IPS DF 19.7 (cell line): ENCODE measurements around the gene CBFA2T2.
"Not testable (repeated sequence)": the region's sequence is repeated elsewhere in the genome, so short reads cannot be mapped to it uniquely, and the experiment has no call there.

Experiments
- DNase-seq: peaks from one replicate; pipeline ENCODE4 v3.0.0-alpha.2; 2013; ENCODE audit warnings: low read depth, low spot score

The CBFA2T2 gene

GRCh38 chr20:33470866-33471265 lies 19.0 kb upstream of the CBFA2T2 start:
- no peak for DNase-seq

DNA sequence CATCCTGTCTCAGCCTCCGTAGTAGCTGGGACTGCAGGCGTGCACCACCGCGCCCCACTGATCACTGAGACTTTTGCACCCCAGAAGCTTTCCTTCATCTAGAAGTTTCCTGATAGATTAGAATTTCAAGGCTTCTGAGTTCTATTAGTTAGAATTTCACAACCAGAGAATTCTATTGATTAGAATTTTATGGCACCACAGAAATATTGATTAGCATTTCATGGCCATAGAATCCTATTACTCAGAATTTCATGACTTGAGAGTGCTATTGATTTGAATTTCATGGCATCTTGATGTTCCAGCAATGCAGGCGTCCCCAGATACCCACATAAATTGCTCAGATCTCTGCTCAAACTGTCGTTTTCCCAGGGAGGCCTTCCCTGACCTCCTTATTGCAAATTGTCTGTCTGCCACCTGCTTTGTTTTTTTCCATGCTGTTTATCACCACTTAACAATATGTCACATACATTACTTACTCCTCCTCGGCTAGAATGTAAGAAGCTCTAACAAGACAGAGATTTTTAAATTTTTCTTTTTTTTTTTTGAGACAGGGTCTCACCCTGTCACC lies 16.9 kb upstream of the CBFA2T2 start:
- no peak for DNase-seq

GRCh38 chr20:33474097-33474873 lies 15.6 kb upstream of the CBFA2T2 start:
- no peak for DNase-seq

DNA sequence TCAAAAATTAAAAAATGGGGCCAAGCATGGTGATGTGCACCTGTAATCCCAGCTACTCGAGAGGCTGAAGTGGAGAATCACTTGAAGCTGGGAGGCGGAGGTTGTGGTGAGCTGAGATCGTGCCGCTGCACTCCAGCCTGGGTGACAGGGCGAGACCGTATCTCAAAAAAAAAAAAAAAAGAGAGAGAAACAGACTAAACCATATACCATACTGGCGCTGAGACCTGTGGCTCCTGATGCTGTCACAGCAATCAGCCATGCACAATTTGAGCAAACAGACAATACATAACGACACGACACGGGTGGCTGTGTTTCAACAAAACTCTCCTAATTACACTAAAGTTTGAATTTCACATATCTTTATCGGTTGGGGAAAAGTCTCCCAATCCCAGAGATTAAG lies 14.9 kb upstream of the CBFA2T2 start:
- no peak for DNase-seq

- DNase-seq = no peak
Measured at GRCh38 chr20:33475381-33476152, 14.3 kb upstream of the CBFA2T2 start.

GRCh38 chr20:33477386-33478234 lies 12.3 kb upstream of the CBFA2T2 start:
- DNase-seq = no peak

DNA sequence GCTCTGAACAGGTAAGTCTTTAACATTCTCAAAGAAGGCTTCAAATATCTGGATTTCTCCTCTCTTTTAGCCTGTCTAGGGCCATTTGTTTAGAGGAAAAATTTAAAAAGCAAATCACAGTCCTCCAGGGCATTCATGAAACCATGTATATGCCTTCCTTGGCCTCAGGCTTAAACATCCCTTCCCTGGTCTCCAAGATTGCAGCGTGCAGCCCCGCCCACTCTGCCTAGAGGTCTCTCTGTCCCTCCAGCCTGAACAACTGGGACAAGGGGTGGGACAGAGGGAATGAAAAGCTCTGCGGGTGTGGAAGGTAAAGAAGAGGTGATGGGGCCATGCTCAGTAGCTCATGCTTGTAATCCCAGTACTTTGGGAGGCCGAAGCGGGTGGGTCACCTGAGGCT lies 9.8 kb upstream of the CBFA2T2 start:
- DNase-seq = no peak

- no peak for DNase-seq
Measured at GRCh38 chr20:33481431-33481941, 8.4 kb upstream of the CBFA2T2 start.

- DNase-seq = no peak
Measured at GRCh38 chr20:33482581-33482980, 7.3 kb upstream of the CBFA2T2 start.

DNA sequence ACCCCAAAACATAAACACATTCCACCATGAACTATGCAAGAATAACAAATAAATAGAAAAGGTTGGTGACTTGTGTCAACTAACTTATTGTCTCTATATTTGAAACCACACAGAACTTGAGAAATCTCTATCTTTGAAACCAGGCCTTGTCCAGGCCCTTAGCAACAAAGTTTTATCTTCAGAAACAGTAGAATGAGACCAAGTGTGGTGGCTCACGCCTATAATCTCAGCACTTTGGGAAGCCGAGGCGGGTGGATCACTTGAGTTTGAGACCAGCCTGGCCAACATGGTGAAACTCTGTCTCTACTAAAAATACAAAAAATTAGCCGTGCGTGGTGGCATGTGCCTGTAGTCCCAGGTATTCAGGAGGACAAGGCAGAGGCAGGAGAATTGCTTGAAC lies 6.7 kb upstream of the CBFA2T2 start:
- DNase-seq = not testable (repeated sequence)

GRCh38 chr20:33488201-33488600 lies 1.7 kb upstream of the CBFA2T2 start:
- DNase-seq = no peak

GRCh38 chr20:33488661-33489494 lies 1.0 kb upstream of the CBFA2T2 start:
- not testable (repeated sequence) for DNase-seq

GRCh38 chr20:33489495-33490022 lies 337 bp upstream of the CBFA2T2 start:
- DNase-seq = peak; percentile 68

DNA sequence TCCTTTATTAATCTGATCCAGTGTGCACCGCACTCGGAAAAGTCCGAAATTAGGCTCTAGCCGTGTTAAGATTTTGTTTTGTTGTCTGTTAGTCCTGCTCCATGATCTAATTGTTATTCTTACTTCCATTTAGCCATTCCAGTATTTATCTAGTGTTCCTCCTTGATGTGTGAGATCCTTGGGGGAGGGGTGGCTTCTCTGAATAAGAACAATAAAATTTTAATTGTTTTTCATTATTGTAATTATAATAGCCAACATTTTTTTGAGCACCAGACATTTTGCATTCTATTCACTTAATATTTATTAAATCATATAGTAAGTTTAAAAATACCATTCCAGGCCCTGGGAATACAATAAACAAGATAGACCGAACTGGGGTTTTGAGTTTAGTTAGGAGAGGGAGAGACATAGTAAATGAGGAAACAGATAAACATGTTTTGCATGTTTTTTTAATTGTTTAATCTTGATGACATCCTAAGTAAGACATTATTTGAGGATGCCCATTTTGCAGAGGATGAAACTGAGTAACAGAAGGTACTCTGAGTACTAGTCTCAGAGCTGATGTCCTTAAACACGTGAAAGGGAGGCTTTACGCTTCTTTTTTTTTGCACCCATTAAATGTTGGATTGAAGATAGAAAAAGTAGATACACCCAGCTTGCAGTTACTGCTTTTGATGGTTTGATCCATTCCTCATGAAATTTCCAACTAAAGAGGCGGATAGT lies 1.2 kb downstream of the CBFA2T2 start:
- DNase-seq = no peak

DNA sequence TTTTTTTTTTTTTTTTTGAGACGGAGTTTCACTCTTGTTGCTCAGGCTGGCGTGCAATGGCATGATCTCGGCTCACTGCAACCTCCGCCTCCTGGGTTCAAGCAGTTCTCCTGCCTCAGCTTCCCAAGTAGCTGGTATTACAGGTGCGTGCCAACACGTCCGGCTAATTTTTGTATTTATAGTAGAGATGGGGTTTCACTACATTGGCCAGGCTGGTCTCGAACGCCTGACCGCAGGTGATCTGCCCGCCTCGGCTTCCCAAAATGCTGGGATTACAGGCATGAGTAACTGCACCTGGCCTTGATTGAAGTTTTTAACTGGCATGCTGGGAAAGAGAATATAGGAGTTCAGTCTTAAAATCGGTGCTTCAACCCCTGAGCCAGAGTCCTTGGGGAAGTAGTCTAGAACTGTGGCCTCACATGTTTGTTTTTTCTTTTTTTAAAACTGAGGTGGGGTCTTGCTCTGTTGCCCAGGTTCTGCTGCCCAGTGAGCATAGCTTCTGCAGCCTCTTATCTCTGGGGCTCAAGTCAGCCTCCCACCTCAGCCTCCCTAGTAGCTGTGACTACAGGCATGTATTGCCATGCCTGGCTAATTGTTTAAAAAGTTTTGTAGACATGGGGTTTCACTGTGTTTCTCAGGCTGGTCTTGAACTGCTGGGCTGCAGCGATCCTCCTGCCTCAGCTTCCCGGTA lies 3.3 kb downstream of the CBFA2T2 start:
- no peak for DNase-seq

DNA sequence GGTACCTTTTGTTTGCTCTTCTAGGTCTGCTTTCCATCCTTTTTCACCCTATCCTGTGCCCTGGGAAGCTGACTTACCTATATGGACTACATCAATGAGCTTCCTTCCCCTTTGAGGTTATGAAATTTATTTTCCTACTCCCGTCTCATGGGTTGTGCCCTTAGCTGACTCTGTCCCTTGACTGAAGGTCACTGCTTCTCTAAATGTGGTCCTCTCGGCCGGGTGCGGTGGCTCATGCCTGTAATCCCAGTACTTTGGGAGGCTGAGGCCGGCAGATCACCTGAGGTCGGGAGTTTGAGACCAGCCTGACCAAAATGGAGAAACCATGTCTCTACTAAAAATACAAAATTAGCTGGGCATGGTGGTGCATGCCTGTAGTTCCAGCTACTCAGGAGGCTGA lies 6.9 kb downstream of the CBFA2T2 start:
- DNase-seq = not testable (repeated sequence)

DNA sequence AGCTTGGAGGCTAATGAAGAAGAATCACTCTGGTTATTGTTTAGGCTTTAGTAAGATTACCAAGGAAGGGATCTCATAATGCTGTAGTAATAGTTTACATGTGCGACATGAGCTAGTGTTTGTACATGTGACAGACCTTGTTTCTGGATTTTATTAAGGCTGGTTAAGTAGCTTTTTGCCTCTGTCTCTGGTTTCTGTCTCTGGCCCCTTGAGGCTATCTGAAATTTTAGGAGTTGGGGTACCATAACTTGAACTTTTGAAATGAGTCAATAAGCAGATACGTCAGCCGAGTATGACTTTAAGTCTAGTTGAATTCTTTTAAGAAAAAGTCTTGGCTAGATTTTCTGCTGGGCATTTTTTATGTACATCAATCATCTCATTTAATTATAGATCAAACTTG lies 9.5 kb downstream of the CBFA2T2 start:
- no peak for DNase-seq

DNA sequence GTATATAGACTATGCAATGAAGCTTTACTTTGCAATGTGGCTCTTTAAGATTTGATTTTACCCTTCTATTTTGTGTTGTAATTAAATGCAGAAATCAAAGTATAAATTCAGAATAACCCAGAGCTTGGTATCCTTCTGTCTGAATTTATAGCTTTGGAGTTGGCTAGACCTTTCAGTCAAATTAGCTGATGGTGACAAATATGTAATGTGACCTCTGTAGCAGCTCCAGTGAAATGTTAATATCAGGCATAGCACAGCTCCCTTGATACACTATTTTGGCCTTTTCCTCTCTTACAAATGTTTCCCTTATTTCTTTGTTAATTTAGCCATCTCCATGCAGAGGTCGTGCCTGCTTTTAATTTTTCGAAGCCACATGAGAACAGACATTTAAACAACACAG lies 11.1 kb downstream of the CBFA2T2 start:
- no peak for DNase-seq

DNA sequence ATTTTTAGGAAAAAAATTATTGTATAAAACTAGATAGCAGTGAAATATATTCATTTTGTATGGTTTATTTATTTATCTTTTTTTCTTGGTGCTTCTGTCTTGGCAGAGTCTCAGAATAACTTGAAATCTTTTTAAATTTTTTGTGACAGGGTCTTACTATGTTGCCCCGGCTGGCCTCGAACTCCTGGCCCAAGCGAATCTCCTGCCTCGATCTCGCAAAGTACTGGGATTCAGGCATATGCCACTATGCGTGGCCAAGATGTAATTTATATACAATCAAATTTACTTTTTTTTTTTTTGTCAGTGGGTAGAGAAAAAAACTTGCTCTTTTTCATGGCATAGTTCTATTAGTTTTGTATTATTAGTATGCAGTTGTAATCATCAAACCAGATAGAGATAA lies 13.7 kb downstream of the CBFA2T2 start:
- DNase-seq = no peak
